ENCODE results near the gene CD79B. TPM values are rescaled to one million over a fixed set of nuclear protein-coding genes. Genes with fewer than 3 reads are reported as not detected.
"Not testable (repeated sequence)": the region's sequence is repeated elsewhere in the genome, so short reads cannot be mapped to it uniquely, and the experiment has no call there.

CD79B gene
- total RNA-seq, 2 donors from 2014 or later, result 4.8 to 7.5 TPM

GRCh38 chr17:63894021-63894420, 38.1 kb downstream of the CD79B start:
- ATAC-seq; DNase-seq; intact Hi-C loops (cut with DNase I): not testable (repeated sequence)

- DNase-seq; ATAC-seq; intact Hi-C loops (cut with DNase I): not testable (repeated sequence)
Measured at GRCh38 chr17:63892316-63893037, 39.7 kb downstream of the CD79B start.

- peak; percentile 78 to 84 for ATAC-seq
- DNase-seq; intact Hi-C loops (cut with DNase I): not testable (repeated sequence)
Measured at GRCh38 chr17:63889026-63889848, 42.9 kb downstream of the CD79B start.

- intact Hi-C loops (cut with DNase I); ATAC-seq: not testable (repeated sequence)
Measured at GRCh38 chr17:63885119-63885518, 47.0 kb downstream of the CD79B start.

GRCh38 chr17:63882626-63883126, 49.5 kb downstream of the CD79B start:
- intact Hi-C loops (cut with DNase I); ATAC-seq; DNase-seq: not testable (repeated sequence)

More at GRCh38 chr17:63885119-63885518, 47.0 kb downstream of the CD79B start:
- not testable (repeated sequence) for DNase-seq

GRCh38 chr17:63881935-63882601, 50.1 kb downstream of the CD79B start, which contains the start of gene GH2:
TSS of gene GH2 (minus strand) at chr17:63881944. CDS start at chr17:63881801, 143 bp downstream.
- intact Hi-C loops (cut with DNase I), result no loop called here
- ATAC-seq (peak; percentile 65 to 81), DNase-seq (peak; percentile 42)

- intact Hi-C loops (cut with DNase I); ATAC-seq; DNase-seq: not testable (repeated sequence)
Measured at GRCh38 chr17:63881337-63881736, 50.8 kb downstream of the CD79B start.

- DNase-seq (no peak), ATAC-seq (no peak)
- intact Hi-C loops (cut with DNase I), result no loop called here
Measured at GRCh38 chr17:63880706-63881105, 51.4 kb downstream of the CD79B start.

Other genes starting within 250 kb of the CD79B start
- gene LIMD2, start 232.2 kb downstream of the CD79B start, total RNA-seq, result 1 to 10 TPM; 6.6 to 9.6 TPM
- 10 to 100 TPM; 21.2 to 23.7 TPM for gene STRADA, start 190.5 kb downstream of the CD79B start, total RNA-seq
- 100 to 1,000 TPM in 1 of 2 donors, 10 to 100 TPM in 1; 88.9 to 139 TPM for gene CCDC47, start 158.7 kb downstream of the CD79B start, total RNA-seq
- 10 to 100 TPM; 45.2 to 74.2 TPM for gene DDX42, start 158.2 kb downstream of the CD79B start, total RNA-seq
- gene PSMC5, start 104.9 kb downstream of the CD79B start, total RNA-seq, result 100 to 1,000 TPM; 122 to 143 TPM
- 10 to 100 TPM; 33.1 to 38.1 TPM for gene FTSJ3, start 104.7 kb downstream of the CD79B start, total RNA-seq
- gene SMARCD2, start 89.6 kb downstream of the CD79B start, total RNA-seq, result 10 to 100 TPM; 33.9 to 37.1 TPM
- not detected for gene CSH2, start 58.7 kb downstream of the CD79B start, total RNA-seq
- not detected for gene GH2, start 50.4 kb downstream of the CD79B start, total RNA-seq
- gene CSH1, start 35.8 kb downstream of the CD79B start, total RNA-seq, result not detected
- gene CSHL1, start 21.1 kb downstream of the CD79B start, total RNA-seq, result not detected
- not detected for gene GH1, start 13.5 kb downstream of the CD79B start, total RNA-seq
- 1 to 10 TPM in 1 of 2 donors, under 1 TPM in 1; 0.41 to 1.0 TPM for gene SCN4A, start 40.6 kb upstream of the CD79B start, total RNA-seq
- gene PRR29, start 66.0 kb upstream of the CD79B start, total RNA-seq, result under 1 TPM; 0.24 to 0.35 TPM
- gene ICAM2, start 88.3 kb upstream of the CD79B start, total RNA-seq, result 10 to 100 TPM; 33.0 to 67.4 TPM
- 10 to 100 TPM; 11.4 to 15.4 TPM for gene ERN1, start 197.8 kb upstream of the CD79B start, total RNA-seq

All from left cardiac atrium (tissue), 4 donors.